ENCODE data around the gene EPHB1.

- TF ChIP-seq CTCF (IDR thresholded peaks at IDR 0.05; ENCODE audit: insufficient read depth, low read length) (no peak), POLR2AphosphoS5 (IDR thresholded peaks at IDR 0.05; ENCODE audit: low read depth) (no peak), SPI1 (IDR thresholded peaks at IDR 0.05; ENCODE audit: borderline replicate concordance, low read depth) (no peak), GABPA (IDR thresholded peaks at IDR 0.05; ENCODE audit: low read depth) (no peak), REST (IDR thresholded peaks at IDR 0.05; ENCODE audit: insufficient replicate concordance, low read depth) (no peak)
These were observed 277.4 kb downstream of the EPHB1 start for GRCh38 chr3:135072431-135072830.
